Measurements from ENCODE around the gene TMEM163.

Gene TMEM163

DNA sequence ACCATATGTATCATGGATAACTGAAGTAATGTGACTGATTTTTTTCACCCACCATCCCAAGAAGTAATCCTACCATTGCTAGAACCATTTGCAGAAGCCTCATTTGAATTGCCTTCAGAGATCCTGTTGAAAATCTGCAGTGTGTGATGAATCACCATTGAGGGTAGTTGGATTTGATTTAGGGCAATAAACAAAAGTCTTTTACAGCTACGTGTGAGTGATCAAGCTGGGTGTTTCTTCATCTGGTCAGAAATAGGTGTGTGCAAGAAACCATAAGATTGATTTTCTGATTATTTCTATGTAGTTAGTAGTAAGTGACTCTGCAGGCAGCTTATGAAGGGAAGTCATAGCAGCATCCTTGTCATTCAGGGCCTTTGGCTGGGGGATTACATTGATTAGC, 305.4 kb downstream of the TMEM163 start:
- H3K4me3 ChIP-seq (ENCODE audit: low read length), result no peak overlapping the region
- H3K36me3 ChIP-seq (ENCODE audit: control insufficient read depth, insufficient read depth, low read length), result no peaks in the 10 kb centered on the region
- WGBS (ENCODE audit: insufficient coverage, insufficient read length), result no CpG with 5 or more reads among the region's 1 CpG
- H3K4me1 ChIP-seq (ENCODE audit: control insufficient read depth, insufficient read depth, low read length), result no peaks in the 10 kb centered on the region
- no peak overlapping the region for H3K27ac ChIP-seq (ENCODE audit: low read length)
- DNase-seq (ENCODE audit: low read depth, low spot score), result no peak
- H3K27me3 ChIP-seq (ENCODE audit: control insufficient read depth, insufficient read depth, low read length), result no peaks in the 10 kb centered on the region
- no peaks in the 10 kb centered on the region for H3K9me3 ChIP-seq (ENCODE audit: control insufficient read depth, insufficient read depth, low read length)

DNA sequence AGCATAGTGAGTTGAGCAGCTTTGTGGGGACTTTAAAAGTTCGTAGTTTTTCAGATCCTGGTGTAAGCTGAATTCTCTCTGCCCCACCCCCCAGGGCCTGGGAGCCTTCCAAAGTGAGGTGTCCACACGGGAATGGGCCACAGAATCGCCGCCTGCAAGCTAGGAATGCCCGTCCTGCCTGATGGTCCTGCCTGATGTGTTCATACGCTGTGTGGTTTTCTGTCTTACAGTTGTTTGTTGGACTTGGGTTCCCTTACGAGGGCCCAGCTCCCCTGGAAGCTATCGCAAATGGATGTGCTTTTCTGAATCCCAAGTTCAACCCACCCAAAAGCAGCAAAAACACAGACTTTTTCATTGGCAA, 306.2 kb downstream of the TMEM163 start:
- Histone ChIP-seq H3K27me3 (ENCODE audit: control insufficient read depth, insufficient read depth, low read length) (no peaks in the 10 kb centered on the region), H3K27ac (ENCODE audit: low read length) (no peak overlapping the region), H3K4me3 (ENCODE audit: low read length) (no peak overlapping the region), H3K36me3 (ENCODE audit: control insufficient read depth, insufficient read depth, low read length) (no peaks in the 10 kb centered on the region), H3K9me3 (ENCODE audit: control insufficient read depth, insufficient read depth, low read length) (no peaks in the 10 kb centered on the region), H3K4me1 (ENCODE audit: control insufficient read depth, insufficient read depth, low read length) (no peaks in the 10 kb centered on the region)
- no CpG with 5 or more reads among the region's 8 CpGs for WGBS (ENCODE audit: insufficient coverage, insufficient read length)
- DNase-seq (ENCODE audit: low read depth, low spot score), result no peak

DNA sequence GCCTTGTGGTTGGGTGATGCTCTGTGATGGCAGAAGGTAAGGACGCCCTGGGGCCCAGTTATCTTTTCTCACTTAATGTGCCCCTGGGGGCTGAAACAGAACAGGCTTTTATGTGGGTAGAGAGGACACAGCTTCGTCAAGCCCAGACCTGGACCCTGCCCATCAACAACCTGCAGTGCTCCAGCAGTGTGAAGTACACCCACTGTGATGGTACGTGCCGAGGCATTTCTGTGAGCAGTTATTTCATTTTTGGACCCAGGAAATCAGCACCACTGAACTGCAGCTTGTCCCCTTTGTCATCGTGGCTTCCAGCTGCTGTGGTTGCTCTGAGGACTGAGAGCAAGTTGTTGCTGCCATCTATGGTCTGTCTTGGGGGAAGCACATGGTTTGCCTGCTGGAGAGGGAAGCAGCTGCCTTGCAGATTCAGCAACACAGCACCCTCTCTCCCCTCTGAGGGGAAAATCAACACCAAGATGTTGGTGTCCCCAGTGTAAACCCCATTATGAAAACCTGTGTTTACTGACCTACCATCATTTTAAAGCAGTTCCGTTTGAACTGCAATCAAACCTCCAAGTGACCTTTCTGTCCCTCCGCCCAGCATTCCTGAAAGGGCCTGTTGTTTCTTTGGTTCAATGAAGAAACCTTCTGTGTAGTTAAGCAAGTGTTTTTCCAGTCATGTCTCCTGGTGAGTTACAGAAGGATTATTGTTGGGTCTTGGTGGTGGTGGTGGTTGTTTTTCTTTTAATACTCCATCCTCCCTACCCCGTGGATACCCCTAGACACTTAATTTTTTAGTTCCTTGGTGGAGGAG, 306.8 kb downstream of the TMEM163 start:
- Histone ChIP-seq H3K4me1 (ENCODE audit: control insufficient read depth, insufficient read depth, low read length) (no peaks in the 10 kb centered on the region), H3K4me3 (ENCODE audit: low read length) (no peak overlapping the region), H3K27me3 (ENCODE audit: control insufficient read depth, insufficient read depth, low read length) (no peaks in the 10 kb centered on the region), H3K9me3 (ENCODE audit: control insufficient read depth, insufficient read depth, low read length) (no peaks in the 10 kb centered on the region), H3K27ac (ENCODE audit: low read length) (no peak overlapping the region), H3K36me3 (ENCODE audit: control insufficient read depth, insufficient read depth, low read length) (no peaks in the 10 kb centered on the region)
- DNase-seq (ENCODE audit: low read depth, low spot score), result peak; percentile 45
- WGBS (ENCODE audit: insufficient coverage, insufficient read length), result no CpG with 5 or more reads among the region's 8 CpGs

DNA sequence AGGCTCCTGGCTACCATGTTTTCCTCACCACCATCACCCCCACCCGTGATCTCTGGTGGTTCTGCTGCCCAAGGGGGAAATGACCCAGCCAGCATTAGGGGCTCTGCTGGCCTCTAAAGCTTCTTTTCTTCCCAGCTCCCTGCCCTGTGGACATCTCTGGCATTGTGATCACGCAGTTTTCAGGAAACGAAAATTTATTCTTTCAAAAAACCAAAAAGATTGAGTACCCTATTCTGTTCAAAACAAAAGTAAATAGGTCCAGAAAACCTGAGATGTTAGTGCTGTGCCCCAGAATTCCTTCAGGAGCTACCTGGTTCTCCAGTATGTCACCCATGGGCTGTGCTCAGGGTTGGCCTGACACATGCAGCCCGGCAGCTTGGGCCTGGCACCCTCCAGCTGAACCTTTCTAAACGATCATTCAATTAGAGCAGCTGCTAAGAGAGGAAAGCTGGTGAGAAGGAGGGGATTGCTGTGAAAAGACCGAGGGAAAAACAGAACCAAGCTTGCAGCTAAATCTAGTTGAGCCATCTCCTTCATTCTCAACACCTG, 307.4 kb downstream of the TMEM163 start:
- no CpG with 5 or more reads among the region's 6 CpGs for WGBS (ENCODE audit: insufficient coverage, insufficient read length)
- Histone ChIP-seq H3K4me3 (ENCODE audit: low read length) (no peak overlapping the region), H3K4me1 (ENCODE audit: control insufficient read depth, insufficient read depth, low read length) (no peaks in the 10 kb centered on the region), H3K27me3 (ENCODE audit: control insufficient read depth, insufficient read depth, low read length) (no peaks in the 10 kb centered on the region), H3K36me3 (ENCODE audit: control insufficient read depth, insufficient read depth, low read length) (no peaks in the 10 kb centered on the region), H3K9me3 (ENCODE audit: control insufficient read depth, insufficient read depth, low read length) (no peaks in the 10 kb centered on the region), H3K27ac (ENCODE audit: low read length) (no peak overlapping the region)
- no peak for DNase-seq (ENCODE audit: low read depth, low spot score)

DNA sequence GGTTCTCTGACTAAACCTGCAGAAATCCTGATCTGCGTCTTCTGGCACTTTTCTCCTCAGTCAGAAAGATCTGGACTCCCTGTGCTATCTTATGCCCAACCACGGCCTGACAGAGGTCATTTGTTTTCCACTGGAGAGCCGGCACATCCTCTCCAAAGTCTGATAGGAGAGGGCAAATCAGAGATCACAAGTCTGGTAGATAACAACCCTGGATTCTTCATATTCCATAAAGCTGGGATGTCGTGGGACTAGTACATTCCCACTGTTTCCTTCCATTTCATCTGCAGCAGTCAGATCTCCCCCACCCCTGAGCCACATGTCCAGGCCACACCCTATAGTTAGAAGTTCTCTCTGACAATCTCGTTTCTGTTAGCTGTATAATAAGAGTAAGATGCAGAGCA, 308.0 kb downstream of the TMEM163 start:
- Histone ChIP-seq H3K4me3 (ENCODE audit: low read length) (no peak overlapping the region), H3K4me1 (ENCODE audit: control insufficient read depth, insufficient read depth, low read length) (no peaks in the 10 kb centered on the region), H3K36me3 (ENCODE audit: control insufficient read depth, insufficient read depth, low read length) (no peaks in the 10 kb centered on the region), H3K9me3 (ENCODE audit: control insufficient read depth, insufficient read depth, low read length) (no peaks in the 10 kb centered on the region), H3K27ac (ENCODE audit: low read length) (no peak overlapping the region), H3K27me3 (ENCODE audit: control insufficient read depth, insufficient read depth, low read length) (no peaks in the 10 kb centered on the region)
- no CpG with 5 or more reads among the region's 5 CpGs for WGBS (ENCODE audit: insufficient coverage, insufficient read length)
- no peak for DNase-seq (ENCODE audit: low read depth, low spot score)

DNA sequence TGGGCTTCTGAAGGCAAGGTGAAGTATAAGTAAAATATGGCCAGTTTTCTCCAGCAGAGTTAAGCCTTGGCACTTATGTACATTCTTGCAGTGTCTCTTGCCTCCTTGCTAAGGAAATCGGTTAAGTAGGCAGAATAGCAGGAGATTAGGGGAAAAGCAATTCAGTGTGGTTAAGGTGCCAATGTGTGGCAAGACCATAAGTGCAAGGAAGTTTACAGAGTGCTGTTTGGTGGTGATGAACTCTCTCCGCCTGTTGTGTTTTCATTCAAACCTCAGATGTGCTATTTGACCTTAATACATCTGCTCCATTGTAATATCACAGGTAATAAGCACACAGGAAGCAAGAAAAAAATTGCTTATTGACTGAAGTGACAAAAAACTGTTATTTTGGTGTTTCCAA, 308.8 kb downstream of the TMEM163 start:
- Histone ChIP-seq H3K27me3 (ENCODE audit: control insufficient read depth, insufficient read depth, low read length) (no peaks in the 10 kb centered on the region), H3K9me3 (ENCODE audit: control insufficient read depth, insufficient read depth, low read length) (no peaks in the 10 kb centered on the region), H3K27ac (ENCODE audit: low read length) (no peak overlapping the region), H3K36me3 (ENCODE audit: control insufficient read depth, insufficient read depth, low read length) (no peaks in the 10 kb centered on the region), H3K4me3 (ENCODE audit: low read length) (no peak overlapping the region), H3K4me1 (ENCODE audit: control insufficient read depth, insufficient read depth, low read length) (no peaks in the 10 kb centered on the region)
- WGBS (ENCODE audit: insufficient coverage, insufficient read length), result no CpG with 5 or more reads among the region's 2 CpGs
- no peak for DNase-seq (ENCODE audit: low read depth, low spot score)

DNA sequence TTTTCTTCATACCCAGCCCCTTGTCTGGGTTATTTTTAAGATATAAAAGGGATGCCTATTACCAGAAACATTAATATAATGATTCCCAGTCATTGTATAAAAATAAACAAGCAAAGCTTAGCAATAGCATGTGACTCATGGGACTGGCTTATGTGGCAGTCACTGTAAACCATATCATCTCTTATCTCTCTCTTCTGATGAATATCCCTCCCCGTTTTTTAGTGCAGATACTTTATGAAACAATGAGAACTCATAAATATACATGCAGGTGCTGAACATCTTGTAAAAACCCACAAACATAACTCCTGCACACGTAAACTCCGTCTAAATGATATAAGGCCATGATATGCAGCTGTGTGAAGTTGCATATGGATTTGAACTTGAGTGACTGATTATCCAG, 310.0 kb downstream of the TMEM163 start:
- Histone ChIP-seq H3K27me3 (ENCODE audit: control insufficient read depth, insufficient read depth, low read length) (no peaks in the 10 kb centered on the region), H3K4me1 (ENCODE audit: control insufficient read depth, insufficient read depth, low read length) (no peaks in the 10 kb centered on the region), H3K4me3 (ENCODE audit: low read length) (no peak overlapping the region), H3K36me3 (ENCODE audit: control insufficient read depth, insufficient read depth, low read length) (no peaks in the 10 kb centered on the region), H3K27ac (ENCODE audit: low read length) (no peak overlapping the region), H3K9me3 (ENCODE audit: control insufficient read depth, insufficient read depth, low read length) (no peaks in the 10 kb centered on the region)
- no peak for DNase-seq (ENCODE audit: low read depth, low spot score)
- no CpG with 5 or more reads among the region's 3 CpGs for WGBS (ENCODE audit: insufficient coverage, insufficient read length)

DNA sequence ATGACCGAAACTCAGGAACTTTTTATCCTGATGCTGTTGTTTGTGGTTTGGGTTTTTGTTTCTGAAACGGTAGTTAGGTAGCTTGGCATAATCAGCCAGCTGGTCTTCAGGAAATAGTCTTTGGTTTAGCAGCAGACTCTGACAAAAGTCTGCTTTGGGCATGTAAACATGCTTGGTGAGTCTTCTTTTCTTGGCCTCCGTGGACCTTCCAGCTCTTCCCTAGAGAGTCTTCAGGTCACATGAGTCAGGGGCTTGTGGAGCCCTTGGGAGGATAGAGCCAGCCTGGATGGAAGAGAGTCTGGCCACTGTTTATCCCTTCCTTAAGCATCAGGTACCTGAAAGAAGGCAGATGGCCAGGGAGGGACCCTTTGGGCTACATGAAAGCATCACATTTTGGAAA, 310.4 kb downstream of the TMEM163 start:
- no CpG with 5 or more reads among the region's 3 CpGs for WGBS (ENCODE audit: insufficient coverage, insufficient read length)
- Histone ChIP-seq H3K27me3 (ENCODE audit: control insufficient read depth, insufficient read depth, low read length) (no peaks in the 10 kb centered on the region), H3K4me1 (ENCODE audit: control insufficient read depth, insufficient read depth, low read length) (no peaks in the 10 kb centered on the region), H3K36me3 (ENCODE audit: control insufficient read depth, insufficient read depth, low read length) (no peaks in the 10 kb centered on the region), H3K4me3 (ENCODE audit: low read length) (no peak overlapping the region), H3K9me3 (ENCODE audit: control insufficient read depth, insufficient read depth, low read length) (no peaks in the 10 kb centered on the region), H3K27ac (ENCODE audit: low read length) (no peak overlapping the region)
- no peak for DNase-seq (ENCODE audit: low read depth, low spot score)

DNA sequence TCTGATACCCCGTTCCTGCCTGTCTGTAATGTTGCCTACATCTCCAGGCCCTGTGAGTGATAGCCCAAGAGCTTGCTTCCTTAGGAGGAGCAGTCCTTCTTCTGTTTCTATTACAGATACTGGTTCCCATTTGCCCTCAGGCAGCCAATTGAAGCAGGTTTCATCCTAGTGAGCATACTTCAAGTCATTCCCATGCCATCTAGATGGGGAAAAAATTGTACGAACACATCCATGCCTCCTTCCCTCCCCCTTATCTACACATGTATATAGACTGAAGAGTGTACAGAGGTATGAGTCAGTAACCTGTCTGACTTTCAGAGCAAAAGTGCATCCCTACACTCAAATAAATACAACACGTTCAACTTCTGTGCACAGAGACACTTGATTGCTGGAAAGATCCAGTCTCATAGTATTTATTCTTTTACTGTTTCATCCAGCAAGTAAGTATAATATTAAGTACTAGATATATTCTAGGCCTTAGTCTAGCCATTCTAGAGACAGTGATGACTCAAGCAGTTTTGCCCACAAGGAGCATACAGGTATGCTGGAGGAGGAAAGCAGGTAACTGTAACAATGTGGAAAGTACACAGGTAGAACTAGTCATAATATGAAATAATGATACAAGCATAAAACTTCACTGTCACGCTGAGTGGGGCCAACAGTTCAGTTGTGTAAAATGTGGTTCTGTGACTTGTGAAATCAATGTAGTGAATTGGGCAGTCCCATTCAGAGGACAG, 311.5 kb downstream of the TMEM163 start:
- H3K36me3 ChIP-seq (ENCODE audit: control insufficient read depth, insufficient read depth, low read length), result no peaks in the 10 kb centered on the region

DNA sequence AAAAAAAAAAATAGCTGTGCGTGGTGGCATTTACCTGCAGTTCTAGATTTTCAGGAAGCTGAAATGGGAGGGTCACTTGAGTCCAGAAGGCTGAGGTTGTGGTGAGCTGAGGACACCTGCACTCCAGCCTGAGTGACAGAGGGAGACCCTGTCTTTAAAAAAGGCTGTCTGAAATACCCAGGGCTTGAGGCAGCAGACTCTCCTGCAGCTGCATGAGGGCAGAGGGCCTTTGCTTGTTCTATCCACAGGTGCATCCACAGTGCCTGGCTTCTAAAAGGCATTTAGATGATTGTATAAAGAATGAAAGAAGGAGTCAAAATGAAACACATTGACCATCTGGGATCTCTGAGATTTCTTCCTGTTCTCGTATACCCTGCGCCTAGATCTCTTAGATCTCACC, 312.1 kb downstream of the TMEM163 start:
- H3K4me3 ChIP-seq (ENCODE audit: low read length), result no peak overlapping the region

More for the DNA sequence above, 311.5 kb downstream of the TMEM163 start:
- H3K27me3 ChIP-seq (ENCODE audit: control insufficient read depth, insufficient read depth, low read length), result no peaks in the 10 kb centered on the region
- DNase-seq (ENCODE audit: low read depth, low spot score), result no peak
- H3K27ac ChIP-seq (ENCODE audit: low read length), result no peak overlapping the region
- WGBS (ENCODE audit: insufficient coverage, insufficient read length), result no CpG with 5 or more reads among the region's 4 CpGs
- no peak overlapping the region for H3K4me3 ChIP-seq (ENCODE audit: low read length)
- no peaks in the 10 kb centered on the region for H3K4me1 ChIP-seq (ENCODE audit: control insufficient read depth, insufficient read depth, low read length)
- no peaks in the 10 kb centered on the region for H3K9me3 ChIP-seq (ENCODE audit: control insufficient read depth, insufficient read depth, low read length)

More for the DNA sequence above, 312.1 kb downstream of the TMEM163 start:
- H3K27me3 ChIP-seq (ENCODE audit: control insufficient read depth, insufficient read depth, low read length), result no peaks in the 10 kb centered on the region
- no peak overlapping the region for H3K27ac ChIP-seq (ENCODE audit: low read length)
- H3K4me1 ChIP-seq (ENCODE audit: control insufficient read depth, insufficient read depth, low read length), result no peaks in the 10 kb centered on the region
- no peaks in the 10 kb centered on the region for H3K9me3 ChIP-seq (ENCODE audit: control insufficient read depth, insufficient read depth, low read length)
- H3K36me3 ChIP-seq (ENCODE audit: control insufficient read depth, insufficient read depth, low read length), result no peaks in the 10 kb centered on the region
- WGBS (ENCODE audit: insufficient coverage, insufficient read length), result no CpG with 5 or more reads among the region's 3 CpGs
- DNase-seq (ENCODE audit: low read depth, low spot score), result no peak

All from iPS DF 6.9 (cell line).